H9 (cell line): Measurements from ENCODE around the gene SIVA1. TPM values are rescaled to one million over a fixed set of nuclear protein-coding genes. Genes with fewer than 3 reads are reported as not detected.

Experiments used
- DNase-seq: peaks from one replicate; pipeline ENCODE4 v3.0.0-alpha.2; 2017
- H2AFZ ChIP-seq: one replicate; pipeline ENCODE4 v1.6.1; 2013; ENCODE audit warnings: mild to moderate bottlenecking, low read length, control low read depth, moderate library complexity
- H2AK5ac ChIP-seq: 2 replicates; pipeline ENCODE4 v1.6.1; 2013; ENCODE audit warnings: low read length, control low read depth, mixed read lengths; ENCODE audit not compliant: insufficient read length
- H2BK120ac ChIP-seq: one replicate; pipeline ENCODE4 v1.6.1; 2013; ENCODE audit warnings: low read depth, mild to moderate bottlenecking, low read length, control low read depth, inconsistent platforms; ENCODE audit not compliant: poor library complexity, severe bottlenecking
- H2BK12ac ChIP-seq: 2 replicates; pipeline ENCODE4 v1.6.1; 2013; ENCODE audit warnings: low read length, control low read depth, mixed read lengths, low read depth; ENCODE audit not compliant: insufficient read length
- H2BK15ac ChIP-seq: 2 replicates; pipeline ENCODE4 v1.6.1; 2013; ENCODE audit warnings: low read depth, low read length, control low read depth
- H2BK20ac ChIP-seq: one replicate; pipeline ENCODE4 v1.6.1; 2013; ENCODE audit warnings: low read depth, mild to moderate bottlenecking, low read length, control low read depth, inconsistent platforms; ENCODE audit not compliant: poor library complexity, severe bottlenecking
- H2BK5ac ChIP-seq: 2 replicates; pipeline ENCODE4 v1.6.1; 2013; ENCODE audit warnings: low read length, control low read depth, mixed read lengths; ENCODE audit not compliant: insufficient read length
- H3K14ac ChIP-seq: 2 replicates; pipeline ENCODE4 v1.6.1; 2013; ENCODE audit warnings: low read length, control low read depth; ENCODE audit not compliant: insufficient read depth
- H3K18ac ChIP-seq: 2 replicates; pipeline ENCODE4 v1.6.1; 2013; ENCODE audit warnings: low read depth, mild to moderate bottlenecking, mixed read lengths, low read length, control low read depth; ENCODE audit not compliant: insufficient read length
- H3K23ac ChIP-seq: 2 replicates; pipeline ENCODE4 v1.6.1; 2013; ENCODE audit warnings: low read length, control low read depth, mixed read lengths, low read depth; ENCODE audit not compliant: insufficient read length
- H3K23me2 ChIP-seq: 2 replicates; pipeline ENCODE4 v1.6.1; 2013; ENCODE audit warnings: low read depth, mild to moderate bottlenecking, mixed read lengths, low read length, control low read depth; ENCODE audit not compliant: insufficient read length, poor library complexity, severe bottlenecking
- H3K27ac ChIP-seq: 2 replicates; pipeline ENCODE4 v1.5.1; 2013; ENCODE audit warnings: low read length, control low read depth, mixed read lengths, low read depth; ENCODE audit not compliant: insufficient read length
- H3K27me3 ChIP-seq: 2 replicates; pipeline ENCODE4 v1.6.1; 2013; ENCODE audit warnings: low read length, control low read depth, inconsistent platforms; ENCODE audit not compliant: insufficient read depth
- H3K4ac ChIP-seq: 2 replicates; pipeline ENCODE4 v1.6.1; 2013; ENCODE audit warnings: low read depth, mild to moderate bottlenecking, control low read depth, inconsistent platforms, low read length, moderate library complexity
- H3K4me1 ChIP-seq: 2 replicates; pipeline ENCODE4 v1.6.1; 2013; ENCODE audit warnings: low read length, control low read depth, inconsistent platforms; ENCODE audit not compliant: insufficient read depth
- H3K4me2 ChIP-seq: 2 replicates; pipeline ENCODE4 v1.6.1; 2013; ENCODE audit warnings: low read length, control low read depth, mixed read lengths; ENCODE audit not compliant: insufficient read length, insufficient read depth
- H3K56ac ChIP-seq: 2 replicates; pipeline ENCODE4 v1.6.1; 2013; ENCODE audit warnings: low read depth, mild to moderate bottlenecking, mixed read lengths, low read length, control low read depth; ENCODE audit not compliant: insufficient read length
- H3K79me1 ChIP-seq: 2 replicates; pipeline ENCODE4 v1.6.1; 2013; ENCODE audit warnings: low read depth, mild to moderate bottlenecking, moderate library complexity, low read length, control low read depth, inconsistent platforms; ENCODE audit not compliant: insufficient read depth, poor library complexity, severe bottlenecking
- H3K79me2 ChIP-seq: 2 replicates; pipeline ENCODE4 v1.6.1; 2013; ENCODE audit warnings: low read length, control low read depth, inconsistent platforms; ENCODE audit not compliant: insufficient read depth
- H3K9ac ChIP-seq: 2 replicates; pipeline ENCODE4 v1.6.1; 2013; ENCODE audit warnings: low read length, control low read depth, mixed read lengths; ENCODE audit not compliant: insufficient read length; ENCODE audit errors: extremely low read depth
- H3K9me3 ChIP-seq: one replicate; pipeline ENCODE4 v1.6.1; 2013; ENCODE audit warnings: low read depth, low read length, inconsistent platforms; ENCODE audit not compliant: control insufficient read depth
- H3T11ph ChIP-seq: one replicate; pipeline ENCODE4 v1.6.1; 2013; ENCODE audit warnings: mild to moderate bottlenecking, low read length, control low read depth, inconsistent platforms
- H4K20me1 ChIP-seq: one replicate; pipeline ENCODE4 v1.6.1; 2013; ENCODE audit not compliant: control insufficient read depth, insufficient read length, insufficient read depth
- H4K5ac ChIP-seq: 2 replicates; pipeline ENCODE4 v1.6.1; 2013; ENCODE audit warnings: low read depth, mild to moderate bottlenecking, mixed read lengths, low read length, control low read depth; ENCODE audit not compliant: insufficient read length
- H4K8ac ChIP-seq: replicated peaks from 2 replicates; pipeline ENCODE4 v1.6.1; 2013; ENCODE audit warnings: low read length, control low read depth, mixed read lengths, low read depth; ENCODE audit not compliant: insufficient read length
- H4K91ac ChIP-seq: 2 replicates; pipeline ENCODE4 v1.6.1; 2013; ENCODE audit warnings: low read depth, mild to moderate bottlenecking, moderate library complexity, mixed read lengths, low read length, control low read depth; ENCODE audit not compliant: insufficient read length
- H3K27ac Mint-ChIP-seq, 3 experiments: 2 replicates in 2 of 3; 3 replicates in 1 of 3; pipeline ENCODE4 v1.8.0; 2020 to 2021; ENCODE audit warnings: mixed read lengths in 3 of 3, mild to moderate bottlenecking in 1 of 3, moderate library complexity in 1 of 3
- H3K27me3 Mint-ChIP-seq: 2 replicates; pipeline ENCODE4 v1.8.0; 2021; ENCODE audit warnings: low read depth, mild to moderate bottlenecking, moderate library complexity, mixed read lengths
- H3K36me3 Mint-ChIP-seq, 3 experiments: 2 replicates in 2 of 3; 3 replicates in 1 of 3; pipeline ENCODE4 v1.8.0; 2020 to 2021; ENCODE audit warnings: low read depth in 3 of 3, mixed read lengths in 3 of 3; ENCODE audit not compliant: insufficient read depth in 1 of 3
- H3K4me1 Mint-ChIP-seq, 2 experiments: 2 replicates each; pipeline ENCODE4 v1.8.0; 2020; ENCODE audit warnings: mixed read lengths in 2 of 2
- H3K4me3 Mint-ChIP-seq, 2 experiments: 2 replicates in 1 of 2; 3 replicates in 1 of 2; pipeline ENCODE4 v1.8.0; 2020 to 2021; ENCODE audit warnings: mild to moderate bottlenecking in 2 of 2, mixed read lengths in 2 of 2, moderate library complexity in 1 of 2
- H3K9me3 Mint-ChIP-seq, 2 experiments: 2 replicates in 1 of 2; 3 replicates in 1 of 2; pipeline ENCODE4 v1.8.0; 2020; ENCODE audit warnings: mild to moderate bottlenecking in 2 of 2, mixed read lengths in 2 of 2, moderate library complexity in 1 of 2
- CTCF ChIP-seq: fragments of 200-600 bp; sonication (generic); conservative IDR thresholded peaks from 3 replicates; pipeline ENCODE4 v1.8.0; 2021; ENCODE audit warnings: antibody characterized with exemption, mild to moderate bottlenecking
- WGBS: extraction: QIAGEN DNeasy Blood & Tissue Kit; methylation state at CpG from one replicate; pipeline ENCODE4 v1.1.7; 2013; ENCODE audit warnings: missing lambda C conversion rate, low lambda C conversion rate, mixed read lengths; ENCODE audit not compliant: insufficient read length; ENCODE audit errors: extremely low coverage; 5-methylcytosine and 5-hydroxymethylcytosine counted together
- total RNA-seq: library from RNA; stranded (reverse); gene quantifications from 2 replicates; pipeline ENCODE4 v1.2.1, GENCODE V29; 2021

The SIVA1 gene
- total RNA-seq, 1 experiment from 2014 or later: 125 TPM

- Mint-ChIP-seq H3K4me3 (peak overlapping the region in 1 of 2 experiments; percentile 60; a peak in 1 of 5 replicates), H3K27ac (peak overlapping the region in 1 of 3 experiments; percentile 40; a peak in 1 of 7 replicates), H3K9me3 (no peaks in the 10 kb centered on the region), H3K27me3 (no peaks in the 10 kb centered on the region; the same call in 1 of the 2 replicates), H3K4me1 (peaks cover 10 to 24% of the 10 kb centered on the region in 2 experiments), H3K36me3 (peaks cover 32 to 74% (median 66%) of the 10 kb centered on the region in 3 experiments; a peak in 6 of 7 replicates)
- Histone ChIP-seq H3K56ac (no peak overlapping the region), H3K79me1 (peaks cover 3% of the 10 kb centered on the region), H4K91ac (no peak overlapping the region), H2BK120ac (no peak overlapping the region), H3K4me2 (no peak overlapping the region), H2AFZ (no peak overlapping the region), H3K9me3 (no peaks in the 10 kb centered on the region), H3K4ac (no peak overlapping the region), H3K18ac (no peak overlapping the region), H3K27ac (no peak overlapping the region), H2BK12ac (no peak overlapping the region), H4K5ac (no peak overlapping the region), H4K8ac (no peak overlapping the region), H4K20me1 (no peaks in the 10 kb centered on the region), H2BK5ac (no peak overlapping the region), H3T11ph (no peak overlapping the region), H3K14ac (no peak overlapping the region), H3K27me3 (no peaks in the 10 kb centered on the region), H3K79me2 (peaks cover 8% of the 10 kb centered on the region; the same call in 1 of the 2 replicates), H3K4me1 (no peaks in the 10 kb centered on the region; the same call in 1 of the 2 replicates), H2BK15ac (no peak overlapping the region), H3K23ac (no peak overlapping the region), H2BK20ac (no peak overlapping the region), H2AK5ac (no peak overlapping the region), H3K23me2 (no peaks in the 10 kb centered on the region), H3K9ac (no peak overlapping the region)
- WGBS: no CpG with 5 or more reads among the region's 30 CpGs
- no peak for TF ChIP-seq CTCF
- no peak for DNase-seq
These were observed 6.3 kb downstream of the SIVA1 start for GRCh38 chr14:104758981-104759969.
